ENCODE results near the gene TYSND1.

Gene TYSND1

DNA sequence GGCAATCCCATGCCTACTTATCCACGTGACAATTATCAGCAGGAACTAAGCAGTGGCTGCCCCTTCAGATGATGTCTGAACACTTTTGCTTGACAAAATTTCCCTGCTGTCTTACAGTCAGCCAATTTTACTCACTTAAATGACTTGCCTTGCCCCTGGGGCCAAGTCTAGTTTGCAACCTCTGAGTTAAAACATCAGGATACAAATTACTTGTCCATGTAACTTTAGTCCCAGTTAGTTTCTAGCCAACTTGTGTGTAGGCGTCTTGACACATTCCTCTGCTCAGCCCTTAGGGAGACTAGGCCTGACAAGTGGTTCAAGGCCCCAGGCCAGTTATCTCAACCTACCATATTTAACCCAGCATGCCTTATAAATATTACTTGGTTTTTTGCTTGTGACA is 11.6 kb upstream of the TYSND1 start:
- Histone ChIP-seq H3F3A (ENCODE audit: low read depth) (no peaks in the 10 kb centered on the region), H3K79me2 (ENCODE audit: insufficient read depth, low read length) (peaks cover 60% of the 10 kb centered on the region), H4K20me1 (ENCODE audit: insufficient read depth, low read length, poor library complexity, severe bottlenecking) (peaks cover 36% of the 10 kb centered on the region), H3K4me3 (ENCODE audit: low read length, poor library complexity, severe bottlenecking) (no peak overlapping the region), H3K9me2 (replicated peaks; ENCODE audit: low read depth, low read length) (no peaks in the 10 kb centered on the region), H3K9ac (ENCODE audit: low read depth, low read length, poor library complexity, severe bottlenecking) (no peak overlapping the region), H3K27me3 (ENCODE audit: insufficient read depth, low read length, poor library complexity, severe bottlenecking) (no peaks in the 10 kb centered on the region), H3K4me1 (ENCODE audit: insufficient read depth, low read length, poor library complexity, severe bottlenecking) (peaks cover 17% of the 10 kb centered on the region), H3K36me3 (ENCODE audit: insufficient read depth, low read length) (peaks cover 85% of the 10 kb centered on the region), H3K4me2 (ENCODE audit: low read depth, low read length, poor library complexity, severe bottlenecking) (no peak overlapping the region), H3K9me3 (ENCODE audit: insufficient read depth, low read depth, low read length) (no peaks in the 10 kb centered on the region), H2AFZ (ENCODE audit: low read length) (no peak overlapping the region)
- TF ChIP-seq, protein P1, sequence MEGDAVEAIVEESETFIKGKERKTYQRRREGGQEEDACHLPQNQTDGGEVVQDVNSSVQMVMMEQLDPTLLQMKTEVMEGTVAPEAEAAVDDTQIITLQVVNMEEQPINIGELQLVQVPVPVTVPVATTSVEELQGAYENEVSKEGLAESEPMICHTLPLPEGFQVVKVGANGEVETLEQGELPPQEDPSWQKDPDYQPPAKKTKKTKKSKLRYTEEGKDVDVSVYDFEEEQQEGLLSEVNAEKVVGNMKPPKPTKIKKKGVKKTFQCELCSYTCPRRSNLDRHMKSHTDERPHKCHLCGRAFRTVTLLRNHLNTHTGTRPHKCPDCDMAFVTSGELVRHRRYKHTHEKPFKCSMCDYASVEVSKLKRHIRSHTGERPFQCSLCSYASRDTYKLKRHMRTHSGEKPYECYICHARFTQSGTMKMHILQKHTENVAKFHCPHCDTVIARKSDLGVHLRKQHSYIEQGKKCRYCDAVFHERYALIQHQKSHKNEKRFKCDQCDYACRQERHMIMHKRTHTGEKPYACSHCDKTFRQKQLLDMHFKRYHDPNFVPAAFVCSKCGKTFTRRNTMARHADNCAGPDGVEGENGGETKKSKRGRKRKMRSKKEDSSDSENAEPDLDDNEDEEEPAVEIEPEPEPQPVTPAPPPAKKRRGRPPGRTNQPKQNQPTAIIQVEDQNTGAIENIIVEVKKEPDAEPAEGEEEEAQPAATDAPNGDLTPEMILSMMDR (conservative IDR thresholded peaks at IDR 0.05; ENCODE audit: low read length), result no peak
- no peak for TF ChIP-seq EZH2phosphoT487 (IDR thresholded peaks at IDR 0.05; ENCODE audit: borderline replicate concordance)

DNA sequence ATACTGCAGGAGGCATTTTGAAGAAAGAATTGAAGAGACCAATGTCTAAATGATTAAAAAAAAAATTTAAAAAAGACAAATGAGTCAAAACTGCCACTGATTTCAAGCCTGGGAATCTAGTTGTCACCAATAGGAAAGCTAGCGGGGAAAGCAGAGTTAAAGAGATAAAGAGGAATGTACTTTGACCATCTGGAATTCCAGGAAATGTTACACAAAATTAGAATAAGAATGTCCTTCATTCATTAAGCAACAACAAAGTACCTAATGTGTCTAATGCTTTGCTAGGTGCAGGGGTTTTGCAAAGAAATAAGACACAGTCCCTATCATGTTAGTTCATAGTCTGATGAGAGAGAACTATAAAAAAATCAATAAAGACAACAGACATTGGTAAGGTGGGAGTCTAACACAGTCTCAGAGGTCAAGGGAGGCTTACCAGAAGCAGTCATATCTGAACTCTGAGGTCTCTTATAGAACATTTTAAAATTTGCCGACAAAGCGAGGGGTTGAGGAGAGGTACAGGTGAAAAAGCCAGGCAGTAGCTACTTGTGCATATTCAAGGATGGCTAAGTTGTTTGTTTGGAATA is 8.8 kb upstream of the TYSND1 start:
- Histone ChIP-seq H4K20me1 (ENCODE audit: insufficient read depth, low read length, poor library complexity, severe bottlenecking) (peaks cover 14% of the 10 kb centered on the region), H3K36me3 (ENCODE audit: insufficient read depth, low read length) (peaks cover 98% of the 10 kb centered on the region)

DNA sequence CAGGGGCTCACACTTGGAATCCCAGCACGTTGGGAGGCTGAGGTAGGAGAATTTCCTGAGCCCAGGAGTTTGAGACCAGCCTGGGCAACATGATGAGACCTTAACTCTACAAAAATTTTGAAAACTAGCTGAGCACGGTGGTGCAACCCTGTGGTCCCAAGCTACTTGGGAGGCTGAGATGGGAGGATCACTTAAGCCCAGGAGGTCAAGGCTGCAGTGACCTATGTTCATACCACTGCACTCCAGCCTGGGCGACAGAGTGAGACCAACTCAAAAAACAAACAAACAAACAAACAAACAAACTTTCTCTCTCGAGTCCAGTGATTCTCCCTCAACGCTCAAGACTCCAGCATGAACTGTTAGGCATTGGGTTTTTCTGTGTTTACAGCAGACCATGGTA is 2.0 kb upstream of the TYSND1 start:
- peaks cover 17% of the 10 kb centered on the region for H3K4me1 ChIP-seq (ENCODE audit: insufficient read depth, low read length, poor library complexity, severe bottlenecking)
- H3K4me2 ChIP-seq (ENCODE audit: low read depth, low read length, poor library complexity, severe bottlenecking), result no peak overlapping the region
- H3K79me2 ChIP-seq (ENCODE audit: insufficient read depth, low read length), result peaks cover 12% of the 10 kb centered on the region; the same call in 1 of the 2 replicates
- peaks cover 45% of the 10 kb centered on the region for H3K36me3 ChIP-seq (ENCODE audit: insufficient read depth, low read length)
- 0 out of 2 replicates have a peak, but pooled peaks cover 6% of the 10 kb centered on the region for H3F3A ChIP-seq (ENCODE audit: low read depth)
- TF ChIP-seq, protein P1 (conservative IDR thresholded peaks at IDR 0.05; ENCODE audit: low read length), result no peak
- no peak for TF ChIP-seq EZH2phosphoT487 (IDR thresholded peaks at IDR 0.05; ENCODE audit: borderline replicate concordance)
- H2AFZ ChIP-seq (ENCODE audit: low read length), result no peak overlapping the region
- H3K9me2 ChIP-seq (replicated peaks; ENCODE audit: low read depth, low read length), result no peaks in the 10 kb centered on the region
- no peaks in the 10 kb centered on the region for H3K27me3 ChIP-seq (ENCODE audit: insufficient read depth, low read length, poor library complexity, severe bottlenecking)
- H3K9ac ChIP-seq (ENCODE audit: low read depth, low read length, poor library complexity, severe bottlenecking), result no peak overlapping the region
- H4K20me1 ChIP-seq (ENCODE audit: insufficient read depth, low read length, poor library complexity, severe bottlenecking), result peaks cover 17% of the 10 kb centered on the region
- no peaks in the 10 kb centered on the region for H3K9me3 ChIP-seq (ENCODE audit: insufficient read depth, low read depth, low read length)
- H3K4me3 ChIP-seq (ENCODE audit: low read length, poor library complexity, severe bottlenecking), result no peak overlapping the region

More for the DNA sequence above, 8.8 kb upstream of the TYSND1 start:
- Histone ChIP-seq H3K9me3 (ENCODE audit: insufficient read depth, low read depth, low read length) (no peaks in the 10 kb centered on the region), H3K79me2 (ENCODE audit: insufficient read depth, low read length) (peaks cover 34% of the 10 kb centered on the region; the same call in 1 of the 2 replicates), H3K4me2 (ENCODE audit: low read depth, low read length, poor library complexity, severe bottlenecking) (no peak overlapping the region), H3K9ac (ENCODE audit: low read depth, low read length, poor library complexity, severe bottlenecking) (no peak overlapping the region), H3F3A (ENCODE audit: low read depth) (no peaks in the 10 kb centered on the region), H2AFZ (ENCODE audit: low read length) (no peak overlapping the region), H3K4me3 (ENCODE audit: low read length, poor library complexity, severe bottlenecking) (no peak overlapping the region), H3K9me2 (replicated peaks; ENCODE audit: low read depth, low read length) (no peaks in the 10 kb centered on the region), H3K4me1 (ENCODE audit: insufficient read depth, low read length, poor library complexity, severe bottlenecking) (no peaks in the 10 kb centered on the region), H3K27me3 (ENCODE audit: insufficient read depth, low read length, poor library complexity, severe bottlenecking) (no peaks in the 10 kb centered on the region)
- TF ChIP-seq, protein P1 (conservative IDR thresholded peaks at IDR 0.05; ENCODE audit: low read length), result no peak
- no peak for TF ChIP-seq EZH2phosphoT487 (IDR thresholded peaks at IDR 0.05; ENCODE audit: borderline replicate concordance)

Measured in Loucy (cell line).